ENCODE results near the gene KCNK2.

Gene KCNK2

GRCh38 chr1:215132156-215132555 is 49.6 kb downstream of the KCNK2 start:
- in situ Hi-C loops (cut with HindIII; ENCODE audit: low pct_ligation_motif_present, low sequenced_read_pairs), result no loop called here
- TF ChIP-seq, protein P1, sequence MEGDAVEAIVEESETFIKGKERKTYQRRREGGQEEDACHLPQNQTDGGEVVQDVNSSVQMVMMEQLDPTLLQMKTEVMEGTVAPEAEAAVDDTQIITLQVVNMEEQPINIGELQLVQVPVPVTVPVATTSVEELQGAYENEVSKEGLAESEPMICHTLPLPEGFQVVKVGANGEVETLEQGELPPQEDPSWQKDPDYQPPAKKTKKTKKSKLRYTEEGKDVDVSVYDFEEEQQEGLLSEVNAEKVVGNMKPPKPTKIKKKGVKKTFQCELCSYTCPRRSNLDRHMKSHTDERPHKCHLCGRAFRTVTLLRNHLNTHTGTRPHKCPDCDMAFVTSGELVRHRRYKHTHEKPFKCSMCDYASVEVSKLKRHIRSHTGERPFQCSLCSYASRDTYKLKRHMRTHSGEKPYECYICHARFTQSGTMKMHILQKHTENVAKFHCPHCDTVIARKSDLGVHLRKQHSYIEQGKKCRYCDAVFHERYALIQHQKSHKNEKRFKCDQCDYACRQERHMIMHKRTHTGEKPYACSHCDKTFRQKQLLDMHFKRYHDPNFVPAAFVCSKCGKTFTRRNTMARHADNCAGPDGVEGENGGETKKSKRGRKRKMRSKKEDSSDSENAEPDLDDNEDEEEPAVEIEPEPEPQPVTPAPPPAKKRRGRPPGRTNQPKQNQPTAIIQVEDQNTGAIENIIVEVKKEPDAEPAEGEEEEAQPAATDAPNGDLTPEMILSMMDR (IDR thresholded peaks at IDR 0.05; ENCODE audit: low read depth, low read length, missing control alignments), result no peak
- no peaks in the 10 kb centered on the region for H3K27me3 ChIP-seq (replicated peaks)
- H3K36me3 ChIP-seq (replicated peaks), result no peaks in the 10 kb centered on the region
- H3K27ac ChIP-seq, result no peak overlapping the region
- no peak overlapping the region for H3K4me3 ChIP-seq (ENCODE audit: low read depth, low read length)
- no peak for DNase-seq

DNA sequence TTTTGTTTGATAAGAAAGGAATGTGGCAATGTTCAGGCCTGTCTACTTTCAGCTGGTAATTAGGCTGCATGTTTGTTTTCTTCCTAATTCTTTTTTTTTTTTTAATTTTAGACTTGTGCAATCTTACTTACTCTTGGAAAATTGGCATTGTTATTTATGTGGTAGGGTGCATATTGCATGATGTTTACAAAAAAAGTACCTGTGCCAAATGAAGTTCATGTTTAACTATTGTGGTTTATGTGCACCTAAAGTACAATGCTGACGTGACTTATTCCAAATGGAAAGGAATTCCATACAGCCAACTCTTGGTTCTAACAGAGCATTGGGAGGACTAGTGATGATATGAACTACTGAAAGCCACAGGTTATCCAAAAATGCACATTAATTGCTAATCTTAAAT is 51.0 kb downstream of the KCNK2 start:
- in situ Hi-C loops (cut with HindIII; ENCODE audit: low pct_ligation_motif_present, low sequenced_read_pairs), result no loop called here
- no peak for DNase-seq
- no peaks in the 10 kb centered on the region for H3K36me3 ChIP-seq (replicated peaks)
- H3K4me3 ChIP-seq (ENCODE audit: low read depth, low read length), result no peak overlapping the region
- H3K27ac ChIP-seq, result no peak overlapping the region
- H3K27me3 ChIP-seq (replicated peaks), result no peaks in the 10 kb centered on the region
- TF ChIP-seq, protein P1 (IDR thresholded peaks at IDR 0.05; ENCODE audit: low read depth, low read length, missing control alignments), result no peak

GRCh38 chr1:215137985-215138384 is 55.4 kb downstream of the KCNK2 start:
- no peak for DNase-seq
- in situ Hi-C loops (cut with HindIII; ENCODE audit: low pct_ligation_motif_present, low sequenced_read_pairs), result no loop called here
- Histone ChIP-seq H3K36me3 (replicated peaks) (no peaks in the 10 kb centered on the region), H3K27ac (no peak overlapping the region), H3K4me3 (ENCODE audit: low read depth, low read length) (no peak overlapping the region), H3K27me3 (replicated peaks) (no peaks in the 10 kb centered on the region)
- TF ChIP-seq, protein P1 (IDR thresholded peaks at IDR 0.05; ENCODE audit: low read depth, low read length, missing control alignments), result no peak

- in situ Hi-C loops (cut with HindIII; ENCODE audit: low pct_ligation_motif_present, low sequenced_read_pairs), result no loop called here
- DNase-seq, result no peak
- TF ChIP-seq, protein P1 (IDR thresholded peaks at IDR 0.05; ENCODE audit: low read depth, low read length, missing control alignments), result no peak
Measured at GRCh38 chr1:215140135-215140534, 57.6 kb downstream of the KCNK2 start.

GRCh38 chr1:215141460-215141859 is 58.9 kb downstream of the KCNK2 start:
- no peak for DNase-seq
- TF ChIP-seq, protein P1 (IDR thresholded peaks at IDR 0.05; ENCODE audit: low read depth, low read length, missing control alignments), result no peak
- Histone ChIP-seq H3K27ac (no peak overlapping the region), H3K27me3 (replicated peaks) (no peaks in the 10 kb centered on the region), H3K4me3 (ENCODE audit: low read depth, low read length) (no peak overlapping the region), H3K36me3 (replicated peaks) (no peaks in the 10 kb centered on the region)
- in situ Hi-C loops (cut with HindIII; ENCODE audit: low pct_ligation_motif_present, low sequenced_read_pairs), result no loop called here

More at GRCh38 chr1:215140135-215140534, 57.6 kb downstream of the KCNK2 start:
- Histone ChIP-seq H3K4me3 (ENCODE audit: low read depth, low read length) (no peak overlapping the region), H3K36me3 (replicated peaks) (no peaks in the 10 kb centered on the region), H3K27ac (no peak overlapping the region), H3K27me3 (replicated peaks) (no peaks in the 10 kb centered on the region)

DNA sequence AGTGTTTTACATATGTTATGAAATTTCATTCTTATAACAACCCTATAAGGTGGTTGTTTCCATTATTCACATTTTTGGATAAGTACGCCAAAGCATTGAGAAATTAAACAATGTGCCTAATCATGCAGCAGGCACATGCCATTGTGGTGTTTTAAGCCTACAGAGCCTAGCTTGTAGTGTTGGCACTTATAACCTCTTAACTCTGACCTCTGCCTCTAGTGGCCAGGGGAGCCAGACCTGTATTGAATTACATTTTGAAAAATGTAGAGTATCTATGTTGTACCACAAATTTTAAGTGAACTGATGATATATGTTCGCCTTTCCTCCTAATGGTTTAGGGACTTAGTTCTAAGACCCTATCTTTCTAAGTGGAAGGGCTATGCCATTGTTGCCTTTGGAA is 61.0 kb downstream of the KCNK2 start:
- in situ Hi-C loops (cut with HindIII; ENCODE audit: low pct_ligation_motif_present, low sequenced_read_pairs), result no loop called here
- DNase-seq, result no peak
- H3K4me3 ChIP-seq (ENCODE audit: low read depth, low read length), result no peak overlapping the region
- TF ChIP-seq, protein P1 (IDR thresholded peaks at IDR 0.05; ENCODE audit: low read depth, low read length, missing control alignments), result no peak
- no peaks in the 10 kb centered on the region for H3K36me3 ChIP-seq (replicated peaks)
- no peaks in the 10 kb centered on the region for H3K27me3 ChIP-seq (replicated peaks)
- H3K27ac ChIP-seq, result no peak overlapping the region
